ENCODE results near the gene RGS16. TPM values are rescaled to one million over a fixed set of nuclear protein-coding genes. Genes with fewer than 3 reads are reported as not detected.

RGS16 gene
- total and polyA plus RNA-seq, 2 of the 13 experiments (the other 11 are each of a cell fraction or from before 2014, with no cell fraction given): not detected

- no peaks in the 10 kb centered on the region for H4K20me1 ChIP-seq (ENCODE audit: insufficient read depth, low read length)
- H3K4me1 ChIP-seq (ENCODE audit: insufficient read depth, low read length): no peaks in the 10 kb centered on the region
- TF ChIP-seq ZNF687 (CRISPR knock-in tag; IDR thresholded peaks at IDR 0.05) (no peak), PPARG (CRISPR knock-in tag; conservative IDR thresholded peaks at IDR 0.05) (no peak), SPEN (CRISPR knock-in tag; IDR thresholded peaks at IDR 0.05; ENCODE audit: low read depth) (no peak), ZNF550 (CRISPR knock-in tag; IDR thresholded peaks at IDR 0.05; ENCODE audit: borderline replicate concordance) (no peak), ZNF260 (CRISPR knock-in tag; IDR thresholded peaks at IDR 0.05; ENCODE audit: borderline replicate concordance, low read depth) (no peak), ZNF350 (CRISPR knock-in tag; IDR thresholded peaks at IDR 0.05; ENCODE audit: borderline replicate concordance, low read depth) (no peak), SOX5 (CRISPR knock-in tag; IDR thresholded peaks at IDR 0.05; ENCODE audit: borderline replicate concordance) (no peak), MYNN (CRISPR knock-in tag; IDR thresholded peaks at IDR 0.05; ENCODE audit: low read depth) (no peak), MTF1 (CRISPR knock-in tag; IDR thresholded peaks at IDR 0.05) (no peak), SKI (IDR thresholded peaks at IDR 0.05; ENCODE audit: partially characterized antibody) (no peak), SIX4 (CRISPR knock-in tag; IDR thresholded peaks at IDR 0.05) (no peak), ZIK1 (CRISPR knock-in tag; IDR thresholded peaks at IDR 0.05; ENCODE audit: borderline replicate concordance, low read depth) (no peak)
- intact Hi-C loops (cut with micrococcal nuclease; ENCODE audit: unreplicated experiment): loop anchor here (5.0 kb wide), 1 partner anchor 150 kb away; no protein-coding TSS in a partner anchor
- H3K9me3 ChIP-seq (ENCODE audit: low read length): no peaks in the 10 kb centered on the region
- CTCF ChIA-PET (ENCODE audit: low intra/inter-chr PET ratio, low total read pairs): no interaction called here
- no peak for ATAC-seq
- no peaks in the 10 kb centered on the region; a peak in 1 of 5 replicates for H3K27me3 ChIP-seq (ENCODE audit: control insufficient read depth in 1 of 2, insufficient read depth in 2 of 2, low read length in 2 of 2)
- H2AFZ ChIP-seq (ENCODE audit: low read length): no peak overlapping the region
- H3K4me2 ChIP-seq (ENCODE audit: low read depth, low read length): no peak overlapping the region
- no peak overlapping the region for H3K27ac ChIP-seq (ENCODE audit: extremely low read length, insufficient read depth, low read length)
- H3K36me3 ChIP-seq (replicated peaks in 1 of 2; ENCODE audit: control insufficient read depth in 1 of 2, insufficient read depth in 2 of 2, low read length in 2 of 2): no peaks in the 10 kb centered on the region
- no TSS peak for BruUV-seq (replicated peaks)
- H3K4me3 ChIP-seq (replicated peaks in 1 of 3; ENCODE audit: insufficient read depth in 1 of 3, low read depth in 2 of 3, low read length in 3 of 3): no peak overlapping the region
- DNase-seq (ENCODE audit: low spot score): no peak
- in situ Hi-C loops (cut with HindIII; ENCODE audit: extremely low pct_ligation_motif_present, low pct_unique_long_range_greater_than_20kb): loop anchor here (10.0 kb wide), 1 partner anchor 152 kb away; no protein-coding TSS in a partner anchor
- 30% methylated on average over 6 of the region's 6 CpGs for WGBS (ENCODE audit: low lambda C conversion rate)
- no peaks in the 10 kb centered on the region for H3K79me2 ChIP-seq (ENCODE audit: insufficient read depth, low read length)
- no peak overlapping the region for H3K9ac ChIP-seq (ENCODE audit: insufficient read depth, low read depth, low read length)
- FAIRE-seq: no peak
- POLR2A ChIA-PET: no interaction called here
These were observed 7.3 kb downstream of the RGS16 start for GRCh38 chr1:182596934-182597333.
